Suprapubic skin (tissue), 3 donors: ENCODE measurements around the gene ARHGEF17.

Experiments used
- CTCF ChIP-seq, 2 donors: fragments of 200-600 bp in 1 of 2; fragments of 450-650 bp in 1 of 2; sonication (generic) in 1 of 2; IDR thresholded peaks; one replicate each; pipeline ENCODE4 v1.5.1; 2016 to 2019; ENCODE audit warnings: antibody characterized with exemption in 2 of 2, mild to moderate bottlenecking in 1 of 2, moderate library complexity in 1 of 2
- POLR2AphosphoS5 ChIP-seq, 3 donors: sonication (generic); formaldehyde crosslinking; IDR thresholded peaks; one replicate each; pipeline ENCODE4 v1.6.1; 2017; ENCODE audit warnings: antibody characterized with exemption in 3 of 3

- no peak for TF ChIP-seq CTCF (IDR thresholded peaks at IDR 0.05)
- TF ChIP-seq POLR2AphosphoS5 (IDR thresholded peaks at IDR 0.05): no peak
These were observed 9.8 kb upstream of the ARHGEF17 start for GRCh38 chr11:73298233-73298632.
